GM18526 (cell line): ENCODE measurements around the gene MOV10L1.
A peak's percentile ranks its signal among the peaks of the same experiment; 100 is the strongest.

Experiments
- POLR2A ChIP-seq: IDR thresholded peaks from 3 replicates; pipeline ENCODE4 v1.6.1; 2011; ENCODE audit not compliant: insufficient read length; ENCODE audit errors: extremely low read depth

MOV10L1 gene

GRCh38 chr22:50186181-50186714 is 96.4 kb downstream of the MOV10L1 start:
- no peak for TF ChIP-seq POLR2A

- TF ChIP-seq POLR2A, result no peak
Observed at GRCh38 chr22:50186761-50187523, 97.1 kb downstream of the MOV10L1 start.

- no peak for TF ChIP-seq POLR2A
Observed at GRCh38 chr22:50188356-50188755, 98.5 kb downstream of the MOV10L1 start.

GRCh38 chr22:50189184-50189848 is 99.5 kb downstream of the MOV10L1 start:
- no peak for TF ChIP-seq POLR2A

GRCh38 chr22:50189849-50190181 is 100.0 kb downstream of the MOV10L1 start:
- no peak for TF ChIP-seq POLR2A

- TF ChIP-seq POLR2A, result peak; percentile 88
Observed at GRCh38 chr22:50190182-50190940, 100.6 kb downstream of the MOV10L1 start.

GRCh38 chr22:50190941-50191741 is 101.3 kb downstream of the MOV10L1 start:
- peak; percentile 39 for TF ChIP-seq POLR2A

GRCh38 chr22:50192436-50193204 is 102.8 kb downstream of the MOV10L1 start:
- TF ChIP-seq POLR2A, result peak; percentile 8

GRCh38 chr22:50193621-50194020 is 103.8 kb downstream of the MOV10L1 start:
- TF ChIP-seq POLR2A, result no peak

- TF ChIP-seq POLR2A, result no peak
Observed at GRCh38 chr22:50194037-50194805, 104.4 kb downstream of the MOV10L1 start.

- TF ChIP-seq POLR2A, result no peak
Observed at GRCh38 chr22:50196256-50196655, 106.5 kb downstream of the MOV10L1 start.

- TF ChIP-seq POLR2A, result no peak
Observed at GRCh38 chr22:50197000-50197800, 107.4 kb downstream of the MOV10L1 start.

GRCh38 chr22:50197856-50198623 is 108.2 kb downstream of the MOV10L1 start:
- no peak for TF ChIP-seq POLR2A
